HepG2 (cell line): ENCODE results near the gene BPGM. TPM values are rescaled to one million over a fixed set of nuclear protein-coding genes. Genes with fewer than 3 reads are reported as not detected.

Experiments used
- ATAC-seq: fragments of 200-7000 bp; cut with Tn5 transposase; 3 replicates; pipeline ENCODE4 v1.9.1; 2020; ENCODE audit warnings: mild to moderate bottlenecking, moderate library complexity
- BruUV-seq: library from RNA; stranded (reverse); fragments of 400-500 nt; replicated peaks from 2 replicates; lab custom pipeline; 2021; lab: Mats Ljungman, UMichigan
- CTCF ChIA-PET: fragments of 300-600 bp; formaldehyde crosslinking; extraction: SDS; loops from one replicate; lab custom pipeline; 2021; ENCODE audit warnings: low total read pairs, inconsistent platforms, low intra/inter-chr PET ratio; lab: Yijun Ruan, JAX
- POLR2A ChIA-PET: fragments of 350-600 bp; sonication (Branson Sonifier 250); formaldehyde crosslinking; loops from one replicate; lab custom pipeline; 2020; ENCODE audit warnings: antibody characterized with exemption, inconsistent platforms; lab: Yijun Ruan, JAX
- DNase-seq: peaks from one replicate; pipeline ENCODE4 v3.0.0-alpha.2; 2015; ENCODE audit warnings: low spot score
- FAIRE-seq: peaks from 3 replicates; lab custom pipeline; 2011; peaks lifted over from hg19 to GRCh38; lab: Jason Lieb, UNC
- H2AFZ ChIP-seq: one replicate; pipeline ENCODE4 v1.6.1; 2011; ENCODE audit warnings: low read length, inconsistent platforms
- H3K27ac ChIP-seq: fragments of 300-600 bp; 3 replicates; pipeline ENCODE4 v1.8.0; 2011; ENCODE audit warnings: mixed run types, mild to moderate bottlenecking, mixed read lengths, low read length, inconsistent platforms; ENCODE audit not compliant: insufficient read depth; ENCODE audit errors: extremely low read length
- H3K27me3 ChIP-seq, 2 experiments: fragments of 200-600 bp in 1 of 2; 2 replicates in 1 of 2; 3 replicates in 1 of 2; pipeline versions ENCODE4 v1.6.0 to v1.8.0; 2011; ENCODE audit warnings: low read length in 2 of 2, mild to moderate bottlenecking in 2 of 2, moderate library complexity in 2 of 2, inconsistent platforms in 1 of 2; ENCODE audit not compliant: insufficient read depth in 2 of 2, control insufficient read depth in 1 of 2
- H3K36me3 ChIP-seq, 2 experiments: fragments of 200-600 bp in 1 of 2; replicated peaks in 1 of 2; 2 replicates in 1 of 2; 3 replicates in 1 of 2; pipeline versions ENCODE4 v1.5.1 to v1.8.0; 2011; ENCODE audit warnings: low read length in 2 of 2, inconsistent platforms in 1 of 2; ENCODE audit not compliant: insufficient read depth in 2 of 2, control insufficient read depth in 1 of 2
- H3K4me1 ChIP-seq: 2 replicates; pipeline ENCODE4 v1.5.1; 2012; ENCODE audit warnings: low read length, inconsistent platforms; ENCODE audit not compliant: insufficient read depth
- H3K4me2 ChIP-seq: 2 replicates; pipeline ENCODE4 v1.6.0; 2011; ENCODE audit warnings: low read depth, low read length, inconsistent platforms
- H3K4me3 ChIP-seq, 3 experiments: fragments of 200-600 bp in 1 of 3; sonication (generic), shearing (Covaris generic) in 1 of 3; replicated peaks in 1 of 3; 2 replicates each; pipeline ENCODE4 v1.5.1; 2011 to 2016; ENCODE audit warnings: low read length in 3 of 3, inconsistent platforms in 2 of 3, low read depth in 2 of 3, mild to moderate bottlenecking in 2 of 3, control low read depth in 1 of 3, mixed read lengths in 1 of 3; ENCODE audit not compliant: insufficient read depth in 1 of 3
- H3K79me2 ChIP-seq: one replicate; pipeline ENCODE4 v1.6.1; 2011; ENCODE audit warnings: low read length, inconsistent platforms; ENCODE audit not compliant: insufficient read depth
- H3K9ac ChIP-seq: 2 replicates; pipeline ENCODE4 v1.6.0; 2011; ENCODE audit warnings: mild to moderate bottlenecking, low read depth, low read length, inconsistent platforms; ENCODE audit not compliant: insufficient read depth
- H3K9me3 ChIP-seq: 2 replicates; pipeline ENCODE4 v1.5.1; 2012; ENCODE audit warnings: mild to moderate bottlenecking, low read length
- H4K20me1 ChIP-seq: 2 replicates; pipeline ENCODE4 v1.6.0; 2011; ENCODE audit warnings: inconsistent platforms, mild to moderate bottlenecking, low read length, moderate library complexity; ENCODE audit not compliant: insufficient read depth
- CTCF ChIP-seq: sonication (generic); formaldehyde crosslinking; IDR thresholded peaks from 2 replicates; pipeline ENCODE4 v1.5.0; 2020; ENCODE audit warnings: mild to moderate bottlenecking, missing genetic modification reagents, moderate library complexity
- ZFY ChIP-seq: sonication (generic); formaldehyde crosslinking; IDR thresholded peaks from 2 replicates; pipeline ENCODE4 v1.4.0; 2020; ENCODE audit warnings: missing genetic modification reagents
- ZNF12 ChIP-seq: sonication (generic); formaldehyde crosslinking; IDR thresholded peaks from 2 replicates; pipeline ENCODE4 v1.5.0; 2020; ENCODE audit warnings: missing genetic modification reagents
- ZNF335 ChIP-seq: sonication (generic); formaldehyde crosslinking; IDR thresholded peaks from 2 replicates; pipeline ENCODE4 v1.4.0; 2020; ENCODE audit warnings: missing genetic modification reagents
- ZNF552 ChIP-seq: sonication (generic); formaldehyde crosslinking; IDR thresholded peaks from 2 replicates; pipeline ENCODE4 v1.9.0; 2022; ENCODE audit warnings: missing genetic modification reagents, mild to moderate bottlenecking, borderline replicate concordance
- ZNF629 ChIP-seq: sonication (generic); formaldehyde crosslinking; conservative IDR thresholded peaks from 2 replicates; pipeline ENCODE4 v1.5.0; 2020; ENCODE audit warnings: missing genetic modification reagents
- ZSCAN12 ChIP-seq: sonication (generic); formaldehyde crosslinking; IDR thresholded peaks from 2 replicates; pipeline ENCODE4 v1.9.0; 2021; ENCODE audit warnings: mild to moderate bottlenecking, missing genetic modification reagents
- WGBS: methylation state at CpG from one replicate; pipeline ENCODE4 v1.1.6; 2017; ENCODE audit warnings: low lambda C conversion rate; 5-methylcytosine and 5-hydroxymethylcytosine counted together
- in situ Hi-C: cut with HindIII; loops from 2 replicates; pipeline ENCODE4 v1.10.0; 2017; ENCODE audit warnings: low pct_unique_long_range_greater_than_20kb; ENCODE audit not compliant: extremely low pct_ligation_motif_present
- intact Hi-C: fragments of 100-400 bp; cut with micrococcal nuclease; formaldehyde crosslinking; loops from one replicate; pipeline ENCODE4 v1.10.0; 2022; ENCODE audit not compliant: unreplicated experiment
- polyA plus RNA-seq, 8 experiments: library from polyadenylated mRNA; depleted of rRNA in 3 of 8; stranded (reverse) in 7 of 8; unstranded in 1 of 8; fragments of >200 nt; fragmentation: Illumina TruSeq in 4 of 8; extraction: Trizol in 4 of 8; gene quantifications; 2 replicates each; pipeline versions ENCODE4 v1.2.1 to v1.2.3, GENCODE V29; 2011 to 2016; ENCODE audit warnings: low read depth in 4 of 8, missing spikeins in 1 of 8, mixed read lengths in 1 of 8; ENCODE audit not compliant: insufficient read depth in 1 of 8
- total RNA-seq, 5 experiments: library from RNA; depleted of rRNA; stranded (reverse); fragments of >200 nt; fragmentation: Illumina TruSeq; extraction: Trizol; gene quantifications; 2 replicates each; pipeline ENCODE4 v1.2.3, GENCODE V29; 2016; ENCODE audit warnings: low read depth in 1 of 5

Gene BPGM
- total and polyA plus RNA-seq, 2 of the 13 experiments (the other 11 are each of a cell fraction or from before 2014, with no cell fraction given): 4.0 to 7.5 TPM

GRCh38 chr7:134693256-134693655 lies 46.6 kb downstream of the BPGM start (continued):
- TF ChIP-seq ZFY (CRISPR knock-in tag) (no peak), ZNF552 (no peak)

GRCh38 chr7:134694299-134694698 lies 47.6 kb downstream of the BPGM start:
- Histone ChIP-seq H3K27me3 (peaks cover 0 to 3% of the 10 kb centered on the region in 2 experiments; a peak in 2 of 5 replicates), H3K36me3 (no peaks in the 10 kb centered on the region), H4K20me1 (no peaks in the 10 kb centered on the region), H3K27ac (no peak overlapping the region), H3K4me2 (no peak overlapping the region), H3K79me2 (no peaks in the 10 kb centered on the region), H3K4me3 (no peak overlapping the region), H3K4me1 (peaks cover 16% of the 10 kb centered on the region), H2AFZ (no peak overlapping the region), H3K9ac (no peak overlapping the region), H3K9me3 (no peaks in the 10 kb centered on the region)
- FAIRE-seq (no peak), ATAC-seq (peak; percentile 63), DNase-seq (no peak)
- CTCF ChIA-PET: no interaction called here
- POLR2A ChIA-PET: no interaction called here
- TF ChIP-seq ZNF12 (CRISPR knock-in tag) (no peak), CTCF (CRISPR knock-in tag) (peak; percentile 36; the same call in 1 of the 2 replicates), ZNF335 (CRISPR knock-in tag) (no peak)
- in situ Hi-C loops: no loop called here
- whole genome bisulfite sequencing: 41% methylated on average over 7 of the region's 7 CpGs
- intact Hi-C loops: loop anchor here (10.0 kb wide), 1 partner anchor 51 kb away; no protein-coding TSS in a partner anchor
- BruUV-seq: no TSS peak

- ChIA-PET CTCF (no interaction called here), POLR2A (no interaction called here)
- H3K4me3 ChIP-seq: no peak overlapping the region
- DNase-seq: no peak
- H4K20me1 ChIP-seq: no peaks in the 10 kb centered on the region
- BruUV-seq: no TSS peak
- intact Hi-C loops: loop anchor here (10.0 kb wide), 1 partner anchor 50 kb away; no protein-coding TSS in a partner anchor
- no peak for FAIRE-seq
- WGBS: 67% methylated on average over 2 of the region's 2 CpGs
- H3K36me3 ChIP-seq: no peaks in the 10 kb centered on the region
- H2AFZ ChIP-seq: no peak overlapping the region
- peaks cover 0 to 3% of the 10 kb centered on the region in 2 experiments; a peak in 1 of 5 replicates for H3K27me3 ChIP-seq
- no peak overlapping the region for H3K4me2 ChIP-seq
- no peaks in the 10 kb centered on the region for H3K79me2 ChIP-seq
- peaks cover 13% of the 10 kb centered on the region for H3K4me1 ChIP-seq
- peak; percentile 58 for TF ChIP-seq ZNF629 (CRISPR knock-in tag)
- TF ChIP-seq ZSCAN12 (CRISPR knock-in tag): no peak
- no peaks in the 10 kb centered on the region for H3K9me3 ChIP-seq
- no peak overlapping the region for H3K9ac ChIP-seq
- ATAC-seq: no peak
- in situ Hi-C loops: no loop called here
- H3K27ac ChIP-seq: no peak overlapping the region
Observed at GRCh38 chr7:134694767-134695166, 48.1 kb downstream of the BPGM start.
